GM21576 (cell line): ENCODE data around the gene HOXA2.

ENCODE experiments used
- ATAC-seq: cut with Tn5 transposase; IDR thresholded peaks from one replicate; pipeline ENCODE4 v1.9.1; 2021; ENCODE audit warnings: mild to moderate bottlenecking, moderate library complexity; ENCODE audit not compliant: unreplicated experiment

HOXA2 gene

DNA sequence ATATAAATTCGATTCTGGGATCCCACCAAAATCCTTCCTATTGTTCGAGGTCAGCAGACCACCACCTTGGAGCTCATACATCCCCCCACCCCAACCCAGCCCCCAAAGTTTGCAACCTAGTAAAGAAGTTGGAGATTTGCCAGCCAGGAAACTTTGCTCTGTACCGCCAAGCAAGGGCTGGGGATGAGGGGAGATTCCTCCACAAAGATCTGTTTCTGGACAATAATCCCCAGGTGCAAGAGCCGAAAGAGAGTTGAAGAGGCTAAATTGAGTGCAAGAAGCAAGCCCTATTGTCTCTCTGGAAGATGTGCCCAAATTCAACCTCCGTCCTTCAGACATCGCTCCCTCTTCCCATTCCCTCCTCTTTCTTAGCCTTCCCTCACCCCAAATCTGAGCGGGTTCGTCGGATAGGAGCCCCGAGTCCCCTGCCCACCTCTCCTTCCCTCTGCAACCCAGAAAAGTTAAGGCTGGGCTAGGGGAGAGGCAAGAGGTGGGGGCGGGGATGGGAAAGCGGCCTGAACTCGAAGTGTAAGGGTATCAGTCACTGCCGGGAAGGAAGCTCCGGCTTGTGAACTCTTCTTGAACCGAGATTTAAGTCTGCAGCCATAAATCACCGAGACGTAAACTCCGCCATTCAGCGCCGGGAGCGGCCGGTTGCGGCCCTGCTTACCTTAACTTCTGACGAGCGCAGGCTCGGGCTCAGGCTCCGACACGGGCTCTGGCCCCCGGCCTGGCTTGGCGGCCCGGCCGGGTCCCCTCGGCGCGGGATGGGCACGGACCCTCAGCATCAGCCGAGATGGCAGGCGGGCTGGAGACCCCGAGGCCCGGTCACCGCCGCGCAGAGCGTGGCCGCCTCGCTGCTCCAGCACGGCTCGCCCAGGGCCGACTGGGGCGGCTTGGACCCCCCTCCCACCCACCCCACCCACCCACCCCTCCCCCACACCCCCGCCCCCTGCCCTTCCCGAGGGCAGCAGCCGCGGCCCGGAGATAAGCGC, 10.8 kb upstream of the HOXA2 start:
- no peak for ATAC-seq

DNA sequence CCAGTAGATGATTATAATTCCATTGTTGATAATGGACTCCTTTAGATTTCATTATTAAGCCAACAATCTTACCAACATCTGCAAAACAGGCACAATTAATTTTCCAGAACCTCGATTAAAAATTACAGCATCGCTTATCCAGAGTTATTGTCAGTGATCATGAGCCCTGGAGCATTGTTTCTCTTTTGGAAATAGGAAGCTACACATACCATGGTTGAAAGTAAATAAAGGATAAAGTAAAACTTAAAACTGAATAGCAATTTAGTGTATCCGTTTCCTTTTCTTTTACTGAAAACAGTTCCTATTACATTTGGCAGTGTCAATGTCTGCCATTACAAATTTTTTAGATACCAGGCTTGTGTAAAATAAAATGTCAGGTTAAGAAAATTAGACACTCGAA, 9.9 kb upstream of the HOXA2 start:
- no peak for ATAC-seq

DNA sequence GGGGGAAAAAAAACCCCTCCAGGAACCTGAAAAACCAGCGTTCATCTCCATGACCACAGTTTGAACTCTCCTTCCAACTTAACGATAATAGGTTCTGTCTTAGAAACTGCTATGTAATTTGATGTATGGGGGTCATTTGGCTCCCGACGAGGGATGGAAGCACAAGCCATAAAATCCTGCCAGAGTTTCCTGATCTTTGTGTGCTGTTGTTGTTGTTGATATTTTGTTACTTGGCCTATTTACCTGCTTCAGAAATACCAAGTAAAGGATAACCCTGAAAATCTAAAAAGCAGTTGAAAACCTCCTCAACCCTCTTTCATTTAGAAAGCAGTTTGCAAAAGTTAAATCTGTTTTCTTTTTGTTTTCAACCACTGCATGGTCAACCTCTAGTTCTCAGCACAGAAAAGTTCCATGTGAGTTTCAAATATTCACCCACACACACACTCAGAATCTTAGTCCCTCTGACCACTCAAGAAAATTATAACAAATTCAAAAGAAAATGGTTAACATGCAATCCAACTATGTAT, 9.3 kb upstream of the HOXA2 start:
- no peak for ATAC-seq

DNA sequence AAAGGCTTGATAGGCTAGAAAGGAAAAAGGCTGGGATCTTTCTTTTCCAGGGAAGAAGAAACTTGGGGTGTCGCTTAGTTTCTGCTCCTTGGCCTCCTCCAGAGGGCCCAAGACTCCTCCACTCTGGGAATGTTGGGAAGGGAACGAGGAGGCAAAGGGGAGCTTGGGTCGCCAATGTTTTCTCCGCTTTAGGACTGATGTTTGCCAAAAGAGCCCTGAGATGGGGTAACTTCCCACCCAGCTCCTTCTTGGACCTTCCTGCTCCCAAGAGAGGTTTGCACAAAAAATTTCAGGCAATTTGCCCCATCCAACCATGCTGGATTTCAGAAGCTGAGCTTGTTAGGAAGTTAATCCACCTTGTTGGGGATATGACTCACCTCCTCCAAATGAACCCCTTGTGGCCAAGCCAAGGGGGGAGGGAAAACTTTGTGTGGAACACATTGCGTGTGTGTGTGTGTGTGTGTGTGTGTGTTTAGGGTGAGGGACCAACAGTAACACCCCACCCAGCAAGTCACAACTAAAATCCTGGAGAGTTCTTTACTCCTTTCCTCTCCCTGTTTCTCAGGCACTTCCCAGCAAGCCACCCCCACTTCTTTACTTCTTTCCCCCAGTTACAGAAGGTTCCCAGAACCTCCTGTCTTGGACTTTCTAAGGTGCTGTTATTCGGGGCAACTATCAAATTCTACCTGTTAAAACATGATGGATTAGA, 8.7 kb upstream of the HOXA2 start:
- no peak for ATAC-seq

DNA sequence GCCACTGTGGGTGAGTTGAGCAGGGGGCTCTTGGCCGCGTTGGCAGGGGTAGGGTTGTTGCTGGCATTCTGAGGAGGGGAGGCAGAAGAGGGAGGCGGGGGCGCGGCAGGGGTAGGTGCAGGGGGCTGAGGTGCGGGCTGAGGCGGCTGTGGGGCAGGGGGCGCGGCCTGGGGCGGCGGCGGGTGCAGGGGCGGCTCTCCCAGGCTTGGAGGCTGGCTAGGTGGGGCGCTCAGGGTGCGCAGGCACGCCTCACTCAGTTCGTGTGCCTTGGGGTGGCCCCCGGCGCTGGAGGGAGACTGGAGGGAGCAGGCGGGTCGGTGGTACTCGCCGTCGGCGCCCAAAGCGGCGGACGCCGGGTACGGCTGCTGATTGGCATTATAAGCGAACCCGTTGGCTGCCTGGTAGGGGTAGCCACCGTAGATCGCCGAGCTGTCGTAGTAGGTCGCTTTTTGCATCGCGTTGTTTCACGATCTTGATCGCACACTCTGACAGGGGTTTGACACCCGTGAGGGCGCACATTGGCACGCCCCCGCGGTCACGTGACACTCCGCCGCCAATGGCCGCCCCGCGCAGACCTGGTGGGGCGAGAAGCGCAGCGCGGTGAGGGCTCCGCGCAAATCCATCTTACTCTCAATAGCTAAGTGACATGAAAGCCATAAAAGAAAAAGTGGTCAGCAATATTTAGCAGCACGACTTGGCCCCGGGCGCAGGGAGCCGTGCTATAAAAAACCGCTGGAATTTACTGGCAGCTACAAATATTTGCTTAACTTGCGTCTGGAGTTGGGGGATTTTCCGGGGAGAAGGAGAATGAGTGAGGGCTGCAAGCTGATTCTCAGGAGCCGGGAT, 7.9 kb upstream of the HOXA2 start:
- no peak for ATAC-seq

DNA sequence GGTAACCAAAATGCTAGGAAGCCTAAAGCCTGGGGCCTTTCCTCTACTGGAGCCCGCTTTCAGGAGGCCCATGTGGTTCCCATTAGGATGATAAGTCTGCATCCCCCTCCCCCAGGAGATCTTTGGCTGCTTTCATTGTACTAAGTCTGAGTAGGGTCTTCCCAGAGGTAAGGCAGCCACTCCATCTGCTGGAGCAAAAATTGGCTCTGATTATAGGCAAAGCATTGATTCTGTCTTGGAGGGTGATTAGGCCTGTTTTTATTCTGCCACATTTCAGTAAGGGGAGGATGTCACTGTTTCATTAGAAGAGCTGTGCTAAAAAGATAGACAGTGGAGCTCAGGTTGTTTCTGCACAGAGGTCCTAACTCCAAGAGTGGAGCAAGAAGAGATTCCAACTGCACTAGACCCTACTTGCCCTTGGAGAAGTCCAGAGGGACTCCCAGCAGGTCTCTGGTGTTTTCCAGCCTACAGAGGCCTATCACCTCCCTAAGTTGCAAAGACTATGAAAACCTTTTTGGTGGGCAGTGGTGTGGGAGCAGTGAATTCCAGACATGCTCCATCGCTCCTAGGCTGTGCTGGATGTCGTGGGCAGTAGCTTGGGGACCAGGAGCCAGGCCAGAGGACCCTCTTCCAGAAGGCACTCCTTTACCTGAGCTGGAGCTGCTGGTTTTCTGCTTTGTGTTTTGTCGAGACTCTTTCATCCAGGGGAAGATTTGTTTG, 7.1 kb upstream of the HOXA2 start:
- ATAC-seq: no peak

DNA sequence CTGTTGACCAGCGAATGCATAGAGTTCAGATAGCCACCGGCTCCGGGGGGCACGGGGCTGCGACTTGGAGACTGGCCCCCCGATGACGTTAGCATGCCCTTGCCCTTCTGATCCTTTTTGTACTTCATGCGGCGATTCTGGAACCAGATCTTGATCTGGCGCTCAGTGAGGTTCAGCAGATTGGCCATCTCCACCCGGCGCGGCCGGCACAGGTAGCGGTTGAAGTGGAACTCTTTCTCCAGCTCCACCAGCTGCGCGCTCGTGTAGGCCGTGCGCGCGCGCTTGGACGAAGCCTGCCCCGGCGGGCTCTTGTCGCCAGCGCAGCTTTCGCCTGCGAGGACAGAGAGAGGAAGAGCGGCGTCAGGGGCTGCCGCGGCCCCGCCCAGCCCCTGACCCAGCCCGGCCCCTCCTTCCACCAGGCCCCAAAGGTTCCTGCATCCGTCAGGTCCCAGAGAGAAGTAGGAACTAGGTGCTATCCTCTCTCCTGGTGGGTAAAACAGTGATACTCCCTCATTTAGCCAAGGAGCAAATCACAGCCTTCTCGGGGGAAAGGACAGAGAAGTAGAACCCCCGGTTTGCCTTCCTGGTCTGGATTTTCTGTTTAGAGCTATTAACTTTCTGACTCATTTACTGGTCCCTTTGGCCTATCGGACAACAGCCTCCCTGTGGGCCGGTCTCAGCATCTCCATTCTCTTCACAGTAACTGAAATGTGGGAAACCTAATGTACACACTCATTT, 6.1 kb upstream of the HOXA2 start:
- ATAC-seq: no peak

DNA sequence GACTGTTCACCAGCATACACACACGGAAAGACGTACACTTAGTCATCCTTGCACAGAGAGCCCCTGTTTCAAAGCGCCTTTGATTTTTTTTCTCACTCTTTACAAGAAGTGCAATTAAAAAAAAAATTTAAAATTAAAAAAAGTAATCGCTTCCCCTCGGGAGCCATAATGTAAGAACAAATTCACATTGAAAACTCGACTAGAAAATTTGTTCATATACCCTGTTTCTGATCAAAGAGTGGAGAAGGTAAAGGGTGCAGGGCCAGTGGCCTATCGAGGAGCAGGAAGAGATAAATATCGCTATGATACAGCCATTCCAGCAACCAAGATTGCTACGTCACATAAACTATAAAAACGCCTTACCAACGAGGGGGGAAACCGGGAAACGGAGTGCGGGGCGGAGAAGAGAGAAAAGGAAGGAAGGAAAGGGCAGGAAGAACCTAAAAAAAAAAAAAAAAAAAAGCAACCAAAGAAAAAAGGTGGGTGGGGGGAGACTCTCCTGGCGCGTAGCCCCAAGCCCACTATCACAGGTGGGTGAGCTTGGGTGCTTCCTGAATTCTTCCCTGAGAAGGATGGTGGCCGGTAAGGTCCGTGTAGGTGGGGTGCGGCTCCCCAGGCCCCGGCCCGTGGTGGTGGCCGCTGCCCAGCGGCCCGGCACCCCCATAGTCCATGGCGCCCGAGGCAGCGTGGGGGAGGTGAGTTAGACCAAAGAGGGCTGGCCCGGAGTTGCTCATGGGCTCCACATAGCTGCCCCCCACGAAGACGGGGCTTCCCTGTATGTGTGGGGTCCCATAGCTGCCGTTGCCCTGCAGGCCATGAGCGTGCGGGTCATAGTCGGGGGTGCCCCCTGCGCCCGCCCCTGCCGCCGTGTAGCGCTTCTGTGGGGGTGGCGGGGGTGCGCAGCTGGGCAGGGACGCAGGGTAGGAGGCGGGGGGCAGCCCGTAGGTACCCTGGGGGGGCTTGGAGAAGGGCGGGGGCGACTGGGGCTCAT, 5.2 kb upstream of the HOXA2 start:
- ATAC-seq: no peak

DNA sequence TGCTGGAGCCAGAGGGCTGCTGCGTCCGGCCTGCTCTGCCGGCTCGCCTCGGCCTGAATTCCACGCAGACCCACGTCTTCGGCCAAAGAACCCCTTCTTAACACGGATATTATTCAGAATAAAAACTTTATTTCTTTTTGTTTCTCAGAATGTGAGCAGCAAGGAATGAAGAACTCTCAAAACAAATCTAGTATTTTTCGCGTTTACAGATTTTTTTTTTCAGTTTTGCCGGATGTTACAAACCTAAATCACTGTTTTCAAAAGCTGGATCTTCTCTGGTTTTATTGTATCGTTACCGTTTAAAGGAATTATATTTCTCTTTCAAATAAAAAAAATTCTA, 4.4 kb upstream of the HOXA2 start:
- no peak for ATAC-seq

DNA sequence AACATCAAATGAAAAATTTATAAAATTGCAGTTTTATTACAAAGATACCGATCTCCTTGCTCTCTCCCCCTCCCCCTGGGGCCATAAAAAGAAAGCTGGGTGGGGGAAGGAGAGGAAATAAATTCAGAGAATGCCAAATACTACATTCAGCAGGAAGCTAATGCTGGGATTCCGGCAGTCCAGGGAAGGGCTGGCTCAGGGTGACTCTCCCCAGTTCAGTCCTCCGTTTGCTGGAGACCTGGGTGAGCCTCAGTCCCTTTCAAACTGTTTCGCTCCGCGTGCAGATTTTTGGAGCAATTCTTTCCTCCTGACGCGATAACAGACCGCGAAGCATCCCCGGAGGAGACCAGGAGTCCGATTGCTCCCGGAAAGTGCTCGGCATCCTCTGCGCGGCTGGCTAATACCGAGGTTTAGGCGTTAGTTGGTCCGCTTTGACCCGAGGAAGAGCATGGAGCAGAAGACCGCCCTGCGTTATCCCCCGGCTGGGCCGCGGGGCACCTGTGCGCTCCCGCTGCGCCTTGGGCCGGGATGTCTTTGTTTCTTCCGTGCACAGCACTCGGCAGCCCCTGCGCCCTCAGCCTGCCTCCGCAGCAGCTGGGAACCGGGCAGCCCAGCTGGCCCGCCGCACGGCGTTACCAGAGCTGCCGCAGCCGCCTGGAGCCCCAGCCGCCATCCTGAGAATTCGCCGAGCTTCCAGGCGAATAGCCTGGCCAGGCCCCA, 3.9 kb upstream of the HOXA2 start:
- ATAC-seq: no peak

DNA sequence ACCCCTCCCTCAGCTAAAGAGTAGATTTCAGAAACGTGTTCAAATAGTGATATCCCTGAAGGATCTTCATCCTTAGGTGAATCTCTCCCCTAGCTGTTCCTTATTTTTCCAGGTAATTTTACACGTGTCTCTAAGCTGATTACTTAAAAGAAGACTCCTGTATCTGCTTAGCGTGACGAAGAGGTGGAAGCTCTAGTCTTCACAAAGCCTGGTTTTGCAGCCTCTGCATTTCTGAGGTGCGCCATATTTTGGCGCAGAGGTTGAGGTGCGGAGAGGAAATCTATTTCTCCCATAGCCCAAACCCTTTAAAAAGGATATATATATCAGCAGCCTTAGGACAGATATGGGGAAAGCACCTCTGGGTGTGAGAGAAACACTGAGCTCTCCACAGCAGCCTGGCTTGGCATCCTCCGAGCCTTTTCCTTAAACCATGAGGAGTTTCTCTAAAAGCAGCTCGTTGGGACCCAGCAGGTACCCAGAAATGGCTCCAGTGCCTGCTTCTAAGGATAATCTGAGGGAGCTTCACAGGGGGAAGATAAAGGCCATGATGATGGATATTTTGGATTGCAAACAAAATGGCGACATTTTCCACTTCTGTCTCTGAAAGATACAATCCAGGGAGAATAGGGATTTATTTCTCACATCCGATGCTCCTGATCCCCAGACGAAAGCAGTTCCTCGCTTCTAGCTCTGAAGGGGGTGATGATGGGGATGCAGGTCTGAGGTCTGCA, 3.0 kb upstream of the HOXA2 start:
- ATAC-seq: no peak

DNA sequence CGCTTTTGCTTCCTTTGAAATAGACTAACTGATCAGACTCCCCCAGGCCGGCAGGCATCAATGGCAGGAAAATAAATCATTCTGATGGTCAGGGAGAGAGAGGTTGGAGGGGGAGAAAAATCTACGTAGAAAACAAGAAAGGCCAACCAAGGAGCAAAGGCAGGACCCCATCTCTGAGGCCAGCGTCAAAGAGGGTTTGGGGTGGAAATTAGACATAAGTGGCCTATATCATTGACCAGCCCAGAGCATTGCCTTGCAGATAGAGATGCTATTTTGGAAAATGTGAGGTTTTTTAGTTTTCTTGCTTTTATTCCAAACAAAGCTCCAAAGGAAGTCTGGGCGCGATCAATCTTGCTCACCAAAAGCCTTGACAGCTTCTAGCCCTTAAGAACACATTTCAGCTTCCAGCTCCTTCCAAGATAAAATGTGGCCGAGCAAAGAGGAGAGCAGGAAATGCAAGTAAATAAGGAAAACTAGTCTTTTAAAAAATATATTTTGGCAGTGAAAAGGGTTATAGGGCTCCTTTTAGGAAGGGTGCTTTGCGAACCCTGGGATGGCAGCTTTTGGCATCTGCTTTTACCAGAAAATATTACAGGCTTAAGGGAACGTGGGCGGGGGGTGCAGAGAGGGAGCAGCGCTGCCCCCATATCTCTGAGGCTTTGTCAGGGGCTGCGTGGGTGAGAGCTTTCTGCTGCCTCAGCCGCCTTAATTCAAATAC, 2.0 kb upstream of the HOXA2 start:
- no peak for ATAC-seq

DNA sequence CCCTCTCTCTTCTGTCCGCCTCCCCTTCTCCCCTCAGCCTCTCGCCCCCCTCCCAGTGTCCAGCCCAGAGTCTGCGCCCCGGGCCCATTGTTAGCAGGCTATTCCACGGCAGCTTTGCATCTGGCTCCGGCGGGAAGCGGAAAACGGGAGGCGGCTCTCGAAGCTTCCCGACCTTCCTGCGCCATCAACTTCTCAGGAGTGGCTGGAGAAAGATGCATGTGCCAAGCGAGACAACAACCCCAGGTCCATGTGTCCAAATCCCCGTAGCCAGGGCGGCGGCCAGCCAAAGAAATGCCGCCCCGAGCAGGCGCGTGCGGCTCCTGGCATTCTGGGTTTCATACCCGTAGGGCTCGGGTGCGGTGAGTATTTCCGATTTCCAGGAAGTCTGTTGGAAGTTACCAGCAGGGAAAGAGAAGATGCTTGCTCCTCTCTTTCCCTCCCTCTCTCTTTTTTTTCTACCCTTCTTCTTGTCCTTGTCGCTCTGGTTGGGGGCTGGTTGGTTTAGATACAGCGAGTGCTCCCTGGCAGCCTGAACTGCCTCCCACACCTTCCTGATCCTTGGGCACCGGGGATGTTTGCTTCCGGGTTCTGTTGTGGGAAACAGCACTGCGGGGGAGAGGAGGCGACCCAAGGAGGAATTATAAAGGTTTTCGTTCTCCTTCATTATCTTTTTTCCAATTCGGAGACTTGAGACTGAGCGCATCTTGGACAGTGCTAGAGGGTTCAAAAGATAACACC, 1.2 kb upstream of the HOXA2 start:
- ATAC-seq: no peak

DNA sequence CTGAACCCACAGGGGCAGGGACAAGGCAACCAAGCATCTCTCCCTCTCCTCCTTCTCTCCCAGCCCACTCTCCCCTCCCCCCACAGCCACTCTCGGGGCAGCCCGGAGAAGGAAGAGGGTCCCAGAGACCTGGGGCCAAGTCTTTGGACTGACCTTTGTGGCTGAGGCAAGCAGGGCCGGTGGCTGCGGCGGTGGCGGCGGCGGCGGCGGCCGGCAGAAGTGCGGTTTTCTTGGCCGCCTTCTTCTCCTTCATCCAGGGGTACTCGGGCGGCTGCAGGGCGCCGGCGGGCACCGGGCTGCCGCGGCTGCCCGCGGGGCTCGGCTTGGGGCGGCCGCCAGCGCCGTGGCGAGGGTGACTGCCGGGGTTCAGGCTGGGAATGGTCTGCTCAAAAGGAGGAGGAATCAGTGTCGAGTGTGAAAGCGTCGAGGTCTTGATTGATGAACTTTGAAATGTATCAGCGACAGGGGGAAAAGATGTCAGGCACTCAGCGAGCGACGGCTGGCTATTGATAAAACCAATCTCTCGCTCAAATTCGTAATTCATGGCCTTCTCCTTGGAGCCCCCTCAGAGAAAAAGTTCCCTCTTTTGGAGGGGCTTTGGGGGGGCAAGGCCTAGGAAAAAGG, 414 bp downstream of the HOXA2 start:
- no peak for ATAC-seq

DNA sequence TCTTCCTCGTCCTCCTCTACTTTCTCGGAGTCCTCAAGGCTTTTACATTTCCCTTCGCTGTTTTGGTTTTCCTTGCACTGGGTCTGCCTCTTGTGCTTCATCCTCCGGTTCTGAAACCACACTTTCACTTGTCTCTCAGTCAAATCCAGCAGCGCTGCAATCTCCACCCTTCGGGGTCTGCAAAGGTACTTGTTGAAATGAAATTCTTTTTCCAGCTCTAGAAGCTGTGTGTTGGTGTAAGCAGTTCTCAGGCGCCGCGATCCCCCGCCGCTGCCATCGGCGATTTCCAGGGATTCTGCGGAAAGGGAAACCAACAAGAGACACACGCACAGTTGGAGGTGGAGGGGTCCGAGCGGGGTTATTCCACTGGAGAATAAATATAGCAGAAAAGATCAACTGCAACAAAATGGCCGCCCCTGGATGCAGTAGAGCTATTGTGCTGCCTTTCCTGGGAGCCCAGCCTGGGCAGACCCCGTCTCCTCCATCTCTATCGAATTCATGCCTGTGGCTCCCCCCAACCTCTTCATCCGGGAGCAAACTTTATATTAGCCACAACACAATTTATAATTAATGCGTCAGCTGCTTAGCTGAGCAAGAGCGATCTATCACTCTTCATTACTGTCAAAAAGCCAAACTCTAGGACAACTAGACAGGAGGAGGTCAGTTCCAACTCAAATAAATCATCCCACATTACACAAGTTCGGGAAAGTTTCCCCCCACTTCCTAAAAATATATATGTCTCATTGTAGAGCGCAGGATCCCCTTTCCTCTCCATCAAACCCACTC, 1.1 kb downstream of the HOXA2 start:
- no peak for ATAC-seq
